ENCODE data around the gene DGKD.

DNA sequence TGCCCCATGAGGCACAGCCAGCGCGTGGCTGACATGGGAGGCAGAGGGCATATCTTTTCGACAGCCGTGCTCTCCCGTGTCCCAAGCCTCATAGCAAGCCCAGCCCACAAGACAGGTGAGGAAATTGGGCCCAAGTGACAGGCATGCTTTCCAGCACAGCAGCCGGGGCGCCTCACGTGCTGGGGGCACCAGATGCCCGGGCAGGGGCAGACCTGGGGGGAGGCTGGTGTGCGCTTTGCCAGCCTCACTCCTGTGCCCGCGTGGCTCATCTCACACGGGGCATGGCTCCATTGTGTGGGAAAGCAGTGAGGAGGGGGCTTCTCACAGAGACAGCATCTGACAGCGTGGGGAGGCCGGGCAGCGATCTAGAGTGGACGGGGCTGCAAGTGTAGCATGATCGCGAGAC, 119.1 kb downstream of the DGKD start:
- TF ChIP-seq, protein P1, sequence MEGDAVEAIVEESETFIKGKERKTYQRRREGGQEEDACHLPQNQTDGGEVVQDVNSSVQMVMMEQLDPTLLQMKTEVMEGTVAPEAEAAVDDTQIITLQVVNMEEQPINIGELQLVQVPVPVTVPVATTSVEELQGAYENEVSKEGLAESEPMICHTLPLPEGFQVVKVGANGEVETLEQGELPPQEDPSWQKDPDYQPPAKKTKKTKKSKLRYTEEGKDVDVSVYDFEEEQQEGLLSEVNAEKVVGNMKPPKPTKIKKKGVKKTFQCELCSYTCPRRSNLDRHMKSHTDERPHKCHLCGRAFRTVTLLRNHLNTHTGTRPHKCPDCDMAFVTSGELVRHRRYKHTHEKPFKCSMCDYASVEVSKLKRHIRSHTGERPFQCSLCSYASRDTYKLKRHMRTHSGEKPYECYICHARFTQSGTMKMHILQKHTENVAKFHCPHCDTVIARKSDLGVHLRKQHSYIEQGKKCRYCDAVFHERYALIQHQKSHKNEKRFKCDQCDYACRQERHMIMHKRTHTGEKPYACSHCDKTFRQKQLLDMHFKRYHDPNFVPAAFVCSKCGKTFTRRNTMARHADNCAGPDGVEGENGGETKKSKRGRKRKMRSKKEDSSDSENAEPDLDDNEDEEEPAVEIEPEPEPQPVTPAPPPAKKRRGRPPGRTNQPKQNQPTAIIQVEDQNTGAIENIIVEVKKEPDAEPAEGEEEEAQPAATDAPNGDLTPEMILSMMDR (conservative IDR thresholded peaks at IDR 0.05; ENCODE audit: low read length), result no peak
- TF ChIP-seq EZH2phosphoT487 (IDR thresholded peaks at IDR 0.05; ENCODE audit: borderline replicate concordance), result no peak

All from Loucy (cell line).